Measurements from ENCODE around the gene ARL5A. TPM values are rescaled to one million over a fixed set of nuclear protein-coding genes. Genes with fewer than 3 reads are reported as not detected.

Gene ARL5A
- total RNA-seq, 1 experiment from 2014 or later = 55.0 TPM

DNA sequence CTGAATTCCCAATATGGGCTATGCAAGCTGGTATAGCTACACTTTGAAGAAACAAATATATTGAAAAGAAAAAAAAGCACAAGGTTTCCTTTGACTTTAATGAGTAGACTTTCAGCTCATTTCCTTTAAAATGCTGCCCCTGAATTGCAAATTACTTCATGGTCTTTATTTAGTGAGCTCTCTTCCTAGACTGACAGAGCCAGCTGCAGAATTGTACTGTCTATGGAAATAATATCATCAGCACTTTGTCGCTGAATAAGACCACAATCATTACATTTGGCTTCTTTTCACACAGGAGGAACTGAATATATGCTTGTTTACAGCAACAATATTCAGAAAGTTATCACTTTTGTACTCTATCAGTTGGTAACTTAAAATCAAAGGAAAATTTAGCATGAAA lies 41.7 kb downstream of the ARL5A start:
- TF ChIP-seq EZH2 (IDR thresholded peaks at IDR 0.05; ENCODE audit: borderline replicate concordance, low read depth, low read length, poor library complexity, severe bottlenecking) = no peak
- TF ChIP-seq, protein P1, sequence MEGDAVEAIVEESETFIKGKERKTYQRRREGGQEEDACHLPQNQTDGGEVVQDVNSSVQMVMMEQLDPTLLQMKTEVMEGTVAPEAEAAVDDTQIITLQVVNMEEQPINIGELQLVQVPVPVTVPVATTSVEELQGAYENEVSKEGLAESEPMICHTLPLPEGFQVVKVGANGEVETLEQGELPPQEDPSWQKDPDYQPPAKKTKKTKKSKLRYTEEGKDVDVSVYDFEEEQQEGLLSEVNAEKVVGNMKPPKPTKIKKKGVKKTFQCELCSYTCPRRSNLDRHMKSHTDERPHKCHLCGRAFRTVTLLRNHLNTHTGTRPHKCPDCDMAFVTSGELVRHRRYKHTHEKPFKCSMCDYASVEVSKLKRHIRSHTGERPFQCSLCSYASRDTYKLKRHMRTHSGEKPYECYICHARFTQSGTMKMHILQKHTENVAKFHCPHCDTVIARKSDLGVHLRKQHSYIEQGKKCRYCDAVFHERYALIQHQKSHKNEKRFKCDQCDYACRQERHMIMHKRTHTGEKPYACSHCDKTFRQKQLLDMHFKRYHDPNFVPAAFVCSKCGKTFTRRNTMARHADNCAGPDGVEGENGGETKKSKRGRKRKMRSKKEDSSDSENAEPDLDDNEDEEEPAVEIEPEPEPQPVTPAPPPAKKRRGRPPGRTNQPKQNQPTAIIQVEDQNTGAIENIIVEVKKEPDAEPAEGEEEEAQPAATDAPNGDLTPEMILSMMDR (conservative IDR thresholded peaks at IDR 0.05; ENCODE audit: low read depth, low read length) = no peak
- H3K9me3 ChIP-seq (ENCODE audit: low read depth, low read length, poor library complexity, severe bottlenecking) = no peaks in the 10 kb centered on the region
- intact Hi-C loops (cut with micrococcal nuclease; ENCODE audit: unreplicated experiment) = no loop called here
- H3K27me3 ChIP-seq (replicated peaks; ENCODE audit: insufficient read depth, low read depth, low read length, poor library complexity) = no peaks in the 10 kb centered on the region
- no TSS peak for BruUV-seq (replicated peaks)
- no peak overlapping the region for H3K27ac ChIP-seq (ENCODE audit: low read depth, low read length, poor library complexity, severe bottlenecking)
- H3K36me3 ChIP-seq (ENCODE audit: insufficient read depth, low read length, poor library complexity, severe bottlenecking) = no peaks in the 10 kb centered on the region
- no peak overlapping the region for H3K4me3 ChIP-seq (ENCODE audit: low read depth, low read length, poor library complexity, severe bottlenecking)
- ChIA-PET CTCF (no interaction called here), POLR2A (ENCODE audit: low non-redundant PET) (no interaction called here)
- no peak for DNase-seq (ENCODE audit: low spot score)
- no peaks in the 10 kb centered on the region for H3K4me1 ChIP-seq (ENCODE audit: insufficient read depth, low read length, poor library complexity, severe bottlenecking)

DNA sequence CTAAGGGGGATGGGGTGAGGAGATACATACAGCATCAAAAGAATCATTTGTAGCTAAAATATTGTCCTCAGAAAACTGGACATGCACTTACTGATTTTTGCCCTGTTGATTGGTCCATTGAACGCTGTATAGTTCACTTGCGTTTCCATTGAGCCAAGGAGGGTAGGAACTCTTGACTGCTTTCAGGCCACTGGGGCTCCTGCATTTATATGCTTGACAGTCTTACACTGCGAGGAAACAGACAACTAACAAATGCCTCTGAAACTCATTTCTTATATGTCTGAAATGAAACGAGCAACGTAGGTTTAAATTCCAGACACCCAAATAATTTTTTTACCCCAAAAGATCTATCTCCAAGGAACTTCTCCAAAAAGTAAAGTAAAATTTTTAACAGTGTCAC lies 42.1 kb downstream of the ARL5A start:
- H3K27me3 ChIP-seq (replicated peaks; ENCODE audit: insufficient read depth, low read depth, low read length, poor library complexity) = no peaks in the 10 kb centered on the region
- no TSS peak for BruUV-seq (replicated peaks)
- no peak overlapping the region for H3K27ac ChIP-seq (ENCODE audit: low read depth, low read length, poor library complexity, severe bottlenecking)
- intact Hi-C loops (cut with micrococcal nuclease; ENCODE audit: unreplicated experiment) = no loop called here
- no peaks in the 10 kb centered on the region for H3K4me1 ChIP-seq (ENCODE audit: insufficient read depth, low read length, poor library complexity, severe bottlenecking)
- no peak overlapping the region for H3K4me3 ChIP-seq (ENCODE audit: low read depth, low read length, poor library complexity, severe bottlenecking)
- ChIA-PET CTCF (no interaction called here), POLR2A (ENCODE audit: low non-redundant PET) (no interaction called here)
- TF ChIP-seq, protein P1 (conservative IDR thresholded peaks at IDR 0.05; ENCODE audit: low read depth, low read length) = no peak
- TF ChIP-seq EZH2 (IDR thresholded peaks at IDR 0.05; ENCODE audit: borderline replicate concordance, low read depth, low read length, poor library complexity, severe bottlenecking) = no peak
- DNase-seq (ENCODE audit: low spot score) = no peak
- H3K9me3 ChIP-seq (ENCODE audit: low read depth, low read length, poor library complexity, severe bottlenecking) = no peaks in the 10 kb centered on the region
- no peaks in the 10 kb centered on the region for H3K36me3 ChIP-seq (ENCODE audit: insufficient read depth, low read length, poor library complexity, severe bottlenecking)

DNA sequence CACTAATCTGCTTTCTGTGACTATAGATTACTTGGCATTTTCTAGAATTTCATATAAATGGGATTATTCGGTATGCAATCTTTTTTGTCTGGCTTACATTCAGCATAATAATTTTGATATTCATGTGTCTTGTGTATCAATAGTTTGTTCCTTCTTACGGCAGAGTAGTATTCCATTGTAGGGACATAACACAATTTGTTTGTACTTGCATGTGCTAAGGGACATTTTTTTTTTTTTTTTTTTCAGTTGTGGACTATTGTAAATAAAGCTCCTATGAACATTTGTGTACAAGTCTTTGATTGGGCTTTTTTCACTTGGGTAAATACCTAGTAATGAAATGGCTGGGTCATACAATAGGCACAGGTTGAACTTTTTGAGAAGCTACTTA lies 45.1 kb downstream of the ARL5A start:
- BruUV-seq (replicated peaks) = no TSS peak
- Histone ChIP-seq H3K9me3 (ENCODE audit: low read depth, low read length, poor library complexity, severe bottlenecking) (no peaks in the 10 kb centered on the region), H3K27ac (ENCODE audit: low read depth, low read length, poor library complexity, severe bottlenecking) (no peak overlapping the region), H3K36me3 (ENCODE audit: insufficient read depth, low read length, poor library complexity, severe bottlenecking) (no peaks in the 10 kb centered on the region), H3K4me3 (ENCODE audit: low read depth, low read length, poor library complexity, severe bottlenecking) (no peak overlapping the region), H3K27me3 (replicated peaks; ENCODE audit: insufficient read depth, low read depth, low read length, poor library complexity) (no peaks in the 10 kb centered on the region), H3K4me1 (ENCODE audit: insufficient read depth, low read length, poor library complexity, severe bottlenecking) (no peaks in the 10 kb centered on the region)
- ChIA-PET POLR2A (ENCODE audit: low non-redundant PET) (no interaction called here), CTCF (no interaction called here)
- TF ChIP-seq EZH2 (IDR thresholded peaks at IDR 0.05; ENCODE audit: borderline replicate concordance, low read depth, low read length, poor library complexity, severe bottlenecking) = no peak
- TF ChIP-seq, protein P1 (conservative IDR thresholded peaks at IDR 0.05; ENCODE audit: low read depth, low read length) = no peak
- intact Hi-C loops (cut with micrococcal nuclease; ENCODE audit: unreplicated experiment) = no loop called here
- DNase-seq (ENCODE audit: low spot score) = no peak
